PFSK-1 (cell line): ENCODE data around the gene SLC24A4.

Source experiments
- FOXP2 ChIP-seq: optimal IDR thresholded peaks from 2 replicates; pipeline ENCODE3; 2011; ENCODE audit warnings: borderline replicate concordance, control low read depth, inconsistent platforms; ENCODE audit not compliant: insufficient read depth; ENCODE audit errors: extremely low read length, extremely low read depth
- POLR2AphosphoS5 ChIP-seq: IDR thresholded peaks from 2 replicates; pipeline ENCODE4 v1.6.1; 2012; ENCODE audit warnings: low read depth, mild to moderate bottlenecking, control low read depth, low read length, moderate library complexity
- SIN3A ChIP-seq: IDR thresholded peaks from 2 replicates; pipeline ENCODE4 v1.6.1; 2012; ENCODE audit warnings: mild to moderate bottlenecking, low read length, moderate library complexity, borderline replicate concordance; ENCODE audit not compliant: insufficient read depth
- TAF1 ChIP-seq: IDR thresholded peaks from 2 replicates; pipeline ENCODE4 v1.6.1; 2012; ENCODE audit warnings: low read length, control low read depth, borderline replicate concordance; ENCODE audit not compliant: insufficient read depth
- TF ChIP-seq, protein P1 (sequence below), 2 experiments: IDR thresholded peaks; 2 replicates each; pipeline versions ENCODE4 v1.6.1 to v1.8.0; 2011 to 2012; ENCODE audit warnings: low read depth in 2 of 2, low read length in 2 of 2, control low read depth in 1 of 2, inconsistent platforms in 1 of 2, mild to moderate bottlenecking in 1 of 2, moderate library complexity in 1 of 2; ENCODE audit not compliant: insufficient read depth in 1 of 2

DNA sequence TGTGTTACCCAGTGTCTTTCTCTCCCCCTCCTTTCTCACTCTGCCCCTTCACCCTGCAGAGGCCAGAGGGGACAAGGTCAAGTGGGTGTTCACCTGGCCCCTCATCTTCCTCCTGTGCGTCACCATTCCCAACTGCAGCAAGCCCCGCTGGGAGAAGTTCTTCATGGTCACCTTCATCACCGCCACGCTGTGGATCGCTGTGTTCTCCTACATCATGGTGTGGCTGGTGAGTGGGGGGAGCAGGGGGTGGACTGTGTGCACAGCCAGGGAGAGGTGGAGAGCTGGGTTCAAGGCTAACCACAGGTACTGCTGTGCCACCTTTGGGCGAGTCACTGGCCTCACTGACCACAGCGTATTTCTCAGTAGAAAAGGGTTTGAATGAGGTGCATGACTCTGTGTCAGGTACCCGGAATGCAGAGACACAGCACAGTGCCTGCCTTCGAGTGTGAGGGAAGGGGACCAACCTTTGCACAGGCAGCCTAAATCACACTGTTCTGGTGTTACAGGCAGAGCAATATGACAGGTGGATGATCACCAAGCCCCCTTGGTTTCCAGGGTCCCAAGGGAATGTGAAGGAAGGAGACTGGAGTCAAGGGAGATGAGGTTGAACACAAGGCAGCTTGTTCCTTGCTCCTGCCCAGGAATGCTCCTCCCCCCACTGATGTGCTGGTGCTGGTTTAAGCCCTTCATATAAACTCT lies 159.8 kb downstream of the SLC24A4 start:
- TF ChIP-seq TAF1 (no peak), POLR2AphosphoS5 (no peak), SIN3A (no peak), FOXP2 (no peak)
- TF ChIP-seq, protein P1, sequence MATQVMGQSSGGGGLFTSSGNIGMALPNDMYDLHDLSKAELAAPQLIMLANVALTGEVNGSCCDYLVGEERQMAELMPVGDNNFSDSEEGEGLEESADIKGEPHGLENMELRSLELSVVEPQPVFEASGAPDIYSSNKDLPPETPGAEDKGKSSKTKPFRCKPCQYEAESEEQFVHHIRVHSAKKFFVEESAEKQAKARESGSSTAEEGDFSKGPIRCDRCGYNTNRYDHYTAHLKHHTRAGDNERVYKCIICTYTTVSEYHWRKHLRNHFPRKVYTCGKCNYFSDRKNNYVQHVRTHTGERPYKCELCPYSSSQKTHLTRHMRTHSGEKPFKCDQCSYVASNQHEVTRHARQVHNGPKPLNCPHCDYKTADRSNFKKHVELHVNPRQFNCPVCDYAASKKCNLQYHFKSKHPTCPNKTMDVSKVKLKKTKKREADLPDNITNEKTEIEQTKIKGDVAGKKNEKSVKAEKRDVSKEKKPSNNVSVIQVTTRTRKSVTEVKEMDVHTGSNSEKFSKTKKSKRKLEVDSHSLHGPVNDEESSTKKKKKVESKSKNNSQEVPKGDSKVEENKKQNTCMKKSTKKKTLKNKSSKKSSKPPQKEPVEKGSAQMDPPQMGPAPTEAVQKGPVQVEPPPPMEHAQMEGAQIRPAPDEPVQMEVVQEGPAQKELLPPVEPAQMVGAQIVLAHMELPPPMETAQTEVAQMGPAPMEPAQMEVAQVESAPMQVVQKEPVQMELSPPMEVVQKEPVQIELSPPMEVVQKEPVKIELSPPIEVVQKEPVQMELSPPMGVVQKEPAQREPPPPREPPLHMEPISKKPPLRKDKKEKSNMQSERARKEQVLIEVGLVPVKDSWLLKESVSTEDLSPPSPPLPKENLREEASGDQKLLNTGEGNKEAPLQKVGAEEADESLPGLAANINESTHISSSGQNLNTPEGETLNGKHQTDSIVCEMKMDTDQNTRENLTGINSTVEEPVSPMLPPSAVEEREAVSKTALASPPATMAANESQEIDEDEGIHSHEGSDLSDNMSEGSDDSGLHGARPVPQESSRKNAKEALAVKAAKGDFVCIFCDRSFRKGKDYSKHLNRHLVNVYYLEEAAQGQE (IDR thresholded peaks at IDR 0.05; ENCODE audit: insufficient read depth in 1 of 2, low read depth in 2 of 2, low read length in 2 of 2) = no peak
